HG02852 (cell line): ENCODE measurements around the gene MAGI1.
"Not testable (repeated sequence)": the region's sequence is repeated elsewhere in the genome, so short reads cannot be mapped to it uniquely, and the experiment has no call there.

Experiments used
- ATAC-seq: cut with Tn5 transposase; IDR thresholded peaks from one replicate; pipeline ENCODE4 v1.9.1; 2021; ENCODE audit warnings: mild to moderate bottlenecking, moderate library complexity; ENCODE audit not compliant: unreplicated experiment

Gene MAGI1

GRCh38 chr3:65557899-65558564 is 480.7 kb downstream of the MAGI1 start:
- no peak for ATAC-seq

DNA sequence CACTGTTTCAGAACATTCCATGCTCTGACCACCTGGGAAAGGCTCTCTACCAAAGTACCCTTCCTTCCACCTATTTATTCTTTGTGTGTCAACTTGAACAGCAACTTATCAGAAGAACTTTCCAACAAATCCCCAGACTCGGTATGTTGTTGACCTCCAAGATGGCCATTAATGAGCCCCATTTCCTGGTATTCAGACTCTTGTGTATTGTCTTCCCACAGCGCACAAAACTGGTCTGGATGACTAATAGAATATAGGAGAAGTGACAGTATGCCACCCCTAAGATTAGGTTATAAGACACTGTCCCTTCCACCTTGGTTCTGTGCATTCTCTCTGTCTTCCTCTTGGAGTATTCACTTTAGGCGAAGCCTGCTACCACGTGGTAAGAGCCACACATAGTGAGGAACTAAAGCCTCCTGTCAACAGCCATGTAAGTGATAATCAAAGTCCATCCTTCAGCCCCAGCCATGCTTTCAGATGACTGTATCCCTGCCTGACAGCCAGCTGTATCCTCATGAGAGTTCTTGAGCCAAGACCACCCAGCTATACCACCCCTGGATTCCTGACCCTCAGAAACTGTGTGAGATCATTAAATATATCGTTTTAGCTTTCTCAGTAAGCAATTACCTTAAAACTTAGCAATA is 481.7 kb downstream of the MAGI1 start:
- no peak for ATAC-seq

- ATAC-seq, result no peak
Measured at GRCh38 chr3:65552434-65552833, 486.3 kb downstream of the MAGI1 start.

- no peak for ATAC-seq
Measured at GRCh38 chr3:65551945-65552344, 486.8 kb downstream of the MAGI1 start.

DNA sequence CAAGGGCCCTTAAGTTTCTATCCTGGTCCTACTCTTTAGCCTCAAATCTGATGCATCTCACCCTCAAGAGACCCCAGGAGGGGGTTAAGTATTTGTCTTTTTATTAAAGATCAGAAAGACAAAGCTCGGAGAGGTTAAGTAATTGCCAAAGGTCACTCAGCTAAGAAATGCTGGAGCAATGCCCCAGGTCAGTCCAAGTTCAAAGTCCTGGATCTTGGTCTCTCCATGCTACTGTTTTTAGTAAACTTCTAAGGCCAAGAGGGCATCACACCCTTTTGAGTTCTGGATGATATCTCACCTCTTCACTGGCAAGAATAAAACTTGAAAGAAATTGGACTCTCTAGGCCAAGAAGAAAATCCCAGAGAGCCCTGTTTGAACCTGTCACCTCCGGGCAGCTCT is 488.6 kb downstream of the MAGI1 start:
- no peak for ATAC-seq

- ATAC-seq, result no peak
Measured at GRCh38 chr3:65549626-65549959, 489.1 kb downstream of the MAGI1 start.

GRCh38 chr3:65548848-65549625 is 489.7 kb downstream of the MAGI1 start:
- no peak for ATAC-seq

DNA sequence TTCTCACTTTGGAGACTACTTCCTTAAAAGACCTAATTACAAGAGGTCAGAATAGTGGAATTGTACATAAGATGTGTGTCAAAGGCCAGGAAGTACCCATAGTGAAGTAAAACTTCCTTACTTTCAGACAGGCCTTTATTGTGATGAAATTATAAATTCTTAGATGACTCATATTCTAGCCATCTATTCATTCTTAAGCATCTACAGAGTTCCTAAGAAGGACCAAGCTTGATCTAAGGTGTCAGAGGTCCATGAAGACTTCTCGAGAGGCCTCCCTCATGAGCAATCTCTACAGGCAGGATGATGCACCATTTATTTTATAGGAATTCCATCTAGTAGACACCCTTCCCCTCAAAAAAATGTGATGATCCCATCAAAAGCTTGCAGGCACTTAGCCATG is 493.3 kb downstream of the MAGI1 start:
- ATAC-seq, result no peak

DNA sequence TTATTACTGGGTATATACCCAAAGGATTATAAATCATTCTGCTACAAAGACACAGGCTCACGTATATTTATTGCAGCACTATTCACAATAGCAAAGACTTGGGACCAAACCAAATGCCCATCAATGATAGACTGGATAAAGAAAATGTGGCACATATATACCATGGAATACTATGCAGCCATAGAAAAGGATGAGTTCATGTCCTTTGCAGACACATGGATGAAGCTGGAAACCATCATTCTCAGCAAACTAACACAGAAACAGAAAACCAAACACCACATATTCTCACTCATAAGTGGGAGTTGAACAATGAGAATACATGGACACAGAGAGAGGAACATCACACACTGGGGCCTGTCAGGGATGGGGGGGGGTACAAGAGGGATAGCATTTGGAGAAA is 495.3 kb downstream of the MAGI1 start:
- ATAC-seq, result not testable (repeated sequence)

DNA sequence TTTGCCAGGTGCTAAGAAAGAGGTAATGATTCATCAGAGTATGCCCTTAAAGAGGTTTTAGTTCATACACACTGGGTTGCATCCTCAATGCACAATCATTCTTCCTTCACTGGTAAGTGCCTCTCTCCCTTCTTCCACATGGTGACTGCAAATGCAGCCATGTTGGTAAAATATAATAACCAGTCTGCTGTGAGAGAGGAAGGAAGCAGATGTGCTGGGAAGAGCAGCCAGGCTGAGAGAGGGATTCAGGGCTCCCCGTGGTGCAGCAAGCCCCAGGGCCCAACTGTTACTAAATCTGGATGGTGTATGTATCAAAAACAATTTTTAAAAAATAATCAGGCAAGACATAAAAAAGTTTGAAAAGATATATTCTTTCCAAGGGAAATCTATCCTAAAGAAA is 498.1 kb downstream of the MAGI1 start:
- no peak for ATAC-seq

DNA sequence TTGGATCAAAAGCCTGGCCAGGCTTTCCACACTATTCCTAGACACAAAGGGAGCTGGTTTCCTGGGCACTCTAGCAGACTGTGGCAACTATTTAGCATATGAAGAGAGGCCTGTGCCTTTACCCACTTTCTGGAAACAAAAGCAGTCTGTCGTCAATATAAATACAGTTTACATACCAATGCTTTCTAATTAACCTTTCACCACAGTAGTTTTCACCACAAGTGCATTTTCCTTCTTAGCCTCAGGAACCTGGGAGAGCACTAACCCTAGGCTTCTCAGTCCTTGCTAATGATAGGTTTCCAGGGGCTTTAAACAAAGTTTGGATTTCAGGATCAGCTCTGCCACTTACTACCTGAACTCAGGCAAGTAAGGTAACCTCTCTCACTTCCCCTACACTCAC is 499.1 kb downstream of the MAGI1 start:
- ATAC-seq, result no peak

GRCh38 chr3:65538101-65538500 is 500.6 kb downstream of the MAGI1 start:
- ATAC-seq, result no peak

GRCh38 chr3:65537109-65537508 is 501.6 kb downstream of the MAGI1 start:
- ATAC-seq, result no peak

GRCh38 chr3:65535260-65535659 is 503.5 kb downstream of the MAGI1 start:
- no peak for ATAC-seq

GRCh38 chr3:65534805-65535204 is 503.9 kb downstream of the MAGI1 start:
- no peak for ATAC-seq

DNA sequence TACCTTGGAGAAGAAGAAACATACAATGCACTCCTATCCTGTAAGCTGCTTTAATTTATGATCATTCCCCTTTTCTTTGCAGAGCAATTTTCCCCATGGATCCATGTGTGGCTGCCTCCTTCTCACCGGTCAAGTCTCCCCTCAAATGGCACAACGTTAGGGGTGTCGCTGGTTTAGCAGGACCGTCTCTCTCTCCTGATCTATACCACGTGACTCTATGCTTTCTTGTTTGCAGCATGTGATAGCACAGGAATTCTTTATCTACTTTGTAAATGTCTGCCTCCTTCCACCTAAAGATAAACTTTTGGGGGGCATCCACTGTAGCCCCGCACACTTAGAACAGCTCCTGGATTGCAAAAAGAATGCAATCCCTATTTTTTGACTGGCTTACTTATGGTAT is 506.0 kb downstream of the MAGI1 start:
- ATAC-seq, result no peak

DNA sequence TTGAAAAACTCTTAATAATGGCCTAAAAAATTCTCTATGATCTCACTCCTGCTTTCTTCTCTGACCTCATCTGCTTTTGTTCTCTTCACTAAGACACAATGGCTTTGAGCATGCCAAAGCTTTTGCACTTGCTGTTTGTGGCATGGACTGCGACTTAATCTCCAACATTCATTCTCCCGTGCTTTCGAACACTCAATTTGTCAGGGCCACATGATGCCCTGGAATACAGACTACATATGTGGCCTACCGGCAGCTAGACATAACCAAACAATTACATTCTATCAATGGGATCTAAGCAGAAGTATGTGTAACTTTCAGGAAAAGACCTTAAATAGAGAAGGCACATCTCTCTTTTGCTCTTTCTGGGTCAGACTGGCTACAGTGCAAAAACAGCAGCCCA is 506.5 kb downstream of the MAGI1 start:
- ATAC-seq, result no peak

DNA sequence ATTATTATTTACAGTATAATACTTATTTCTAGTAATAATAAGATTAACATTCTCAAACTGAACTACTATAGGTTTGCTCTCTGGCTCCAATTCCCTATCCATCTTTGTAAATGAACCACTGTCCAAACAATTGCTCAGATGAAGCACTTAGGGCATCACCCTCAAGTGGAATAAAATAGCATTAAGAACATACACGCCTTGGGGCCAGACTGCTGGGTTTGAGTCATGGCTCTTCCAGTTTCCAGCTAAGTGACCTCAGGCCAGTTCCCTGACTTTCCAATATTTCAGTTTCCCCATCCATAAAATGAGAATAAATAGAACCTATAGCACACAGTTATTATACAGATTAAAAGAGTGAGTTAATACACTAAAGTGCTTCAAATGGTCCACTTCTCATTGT is 507.2 kb downstream of the MAGI1 start:
- ATAC-seq, result no peak

DNA sequence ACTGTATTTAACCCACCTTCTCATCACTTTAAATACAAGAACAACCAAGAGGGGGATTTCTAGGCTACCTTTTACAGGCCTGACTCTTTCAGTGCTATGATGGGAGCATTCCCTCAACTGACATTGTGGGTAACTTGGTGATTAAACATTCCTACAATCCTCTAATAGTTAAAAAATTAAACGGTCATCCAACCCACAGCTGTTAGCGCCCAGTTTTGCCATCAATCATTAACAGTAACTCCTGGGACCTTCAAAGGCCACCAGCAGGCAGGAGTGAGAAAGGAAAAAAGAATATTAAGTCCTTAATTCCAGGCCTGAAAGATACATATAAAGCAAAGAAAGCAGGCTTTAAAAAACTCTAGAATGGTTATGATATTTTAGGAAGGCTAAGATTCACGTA is 512.1 kb downstream of the MAGI1 start:
- ATAC-seq, result no peak

DNA sequence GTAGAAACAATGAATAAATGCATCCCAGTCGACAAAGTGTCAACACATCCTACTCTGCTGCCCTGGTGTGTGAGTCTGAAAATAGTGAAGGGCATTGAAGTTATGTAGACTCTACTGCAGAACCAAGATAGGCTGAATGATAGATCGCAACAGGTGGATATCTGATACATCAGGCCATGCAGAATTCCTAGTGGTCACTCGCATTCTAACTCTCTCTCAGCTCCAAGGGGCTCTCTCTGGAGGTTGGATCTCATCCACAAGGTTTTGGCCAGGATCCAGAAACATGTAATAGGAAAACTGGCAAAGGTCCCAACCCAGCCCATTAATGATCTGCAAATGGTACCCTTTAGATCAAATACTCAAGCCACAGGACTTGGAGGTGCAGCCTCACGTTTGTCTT is 514.1 kb downstream of the MAGI1 start:
- ATAC-seq, result no peak

- ATAC-seq, result no peak
Measured at GRCh38 chr3:65523878-65524277, 514.8 kb downstream of the MAGI1 start.

GRCh38 chr3:65521032-65521431 is 517.7 kb downstream of the MAGI1 start:
- no peak for ATAC-seq
